Superior temporal gyrus (tissue), 1 donor: ENCODE measurements around the gene PRR36.
"Not testable (repeated sequence)": the region's sequence is repeated elsewhere in the genome, so short reads cannot be mapped to it uniquely, and the experiment has no call there.

Experiments used
- DNase-seq: peaks from one replicate; pipeline ENCODE4 v3.0.0-alpha.2; 2016; ENCODE audit errors: extremely low spot score

Gene PRR36

GRCh38 chr19:7899751-7900378 lies 25.7 kb upstream of the PRR36 start:
- no peak for DNase-seq

DNA sequence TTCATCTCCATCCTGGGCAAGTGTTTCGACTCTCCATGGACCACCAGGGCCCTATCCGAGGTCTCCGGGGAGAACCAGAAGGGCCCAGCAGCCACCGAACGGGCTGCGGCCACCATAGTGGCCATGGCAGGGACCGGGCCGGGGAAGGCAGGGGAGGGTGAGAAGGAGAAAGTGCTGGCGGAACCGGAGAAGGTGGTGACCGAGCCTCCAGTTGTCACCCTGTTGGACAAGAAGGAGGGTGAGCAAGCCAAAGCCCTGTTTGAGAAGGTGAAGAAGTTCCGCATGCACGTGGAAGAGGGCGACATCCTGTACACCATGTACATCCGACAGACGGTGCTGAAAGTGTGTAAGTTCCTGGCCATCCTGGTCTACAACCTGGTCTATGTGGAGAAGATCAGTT lies 24.8 kb upstream of the PRR36 start:
- DNase-seq, result no peak

DNA sequence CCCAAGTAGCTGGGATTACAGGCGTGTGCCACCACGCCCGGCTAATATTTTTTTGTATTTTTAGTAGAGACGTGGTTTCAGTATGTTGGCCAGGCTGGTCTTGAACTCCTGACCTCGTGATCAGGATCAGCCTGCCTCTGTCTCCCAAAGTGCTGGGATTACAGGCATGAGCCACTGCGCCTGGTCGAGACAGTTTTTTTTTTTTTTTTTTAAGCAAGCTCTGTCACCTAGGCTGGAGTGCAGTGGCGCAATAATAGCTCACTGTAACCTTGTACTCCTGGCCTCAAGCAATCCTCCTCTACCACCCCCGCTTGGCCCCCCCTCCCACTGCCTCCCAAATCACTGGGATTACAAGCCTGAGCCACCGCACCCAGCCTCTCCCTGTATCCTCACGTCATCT lies 23.1 kb upstream of the PRR36 start:
- DNase-seq, result no peak

- DNase-seq, result no peak
Measured at GRCh38 chr19:7895565-7895964, 21.4 kb upstream of the PRR36 start.

- DNase-seq, result no peak
Measured at GRCh38 chr19:7894612-7895309, 20.6 kb upstream of the PRR36 start.

GRCh38 chr19:7893362-7894101 lies 19.3 kb upstream of the PRR36 start:
- not testable (repeated sequence) for DNase-seq

- no peak for DNase-seq
Measured at GRCh38 chr19:7888826-7889217, 14.6 kb upstream of the PRR36 start.

GRCh38 chr19:7888145-7888825 lies 14.1 kb upstream of the PRR36 start, which contains the start of gene LRRC8E:
Gene LRRC8E (plus strand): TSS chr19:7888510. CDS start chr19:7895604, 7,094 bp downstream.
- DNase-seq, result no peak

- no peak for DNase-seq
Measured at GRCh38 chr19:7887408-7888144, 13.4 kb upstream of the PRR36 start.

DNA sequence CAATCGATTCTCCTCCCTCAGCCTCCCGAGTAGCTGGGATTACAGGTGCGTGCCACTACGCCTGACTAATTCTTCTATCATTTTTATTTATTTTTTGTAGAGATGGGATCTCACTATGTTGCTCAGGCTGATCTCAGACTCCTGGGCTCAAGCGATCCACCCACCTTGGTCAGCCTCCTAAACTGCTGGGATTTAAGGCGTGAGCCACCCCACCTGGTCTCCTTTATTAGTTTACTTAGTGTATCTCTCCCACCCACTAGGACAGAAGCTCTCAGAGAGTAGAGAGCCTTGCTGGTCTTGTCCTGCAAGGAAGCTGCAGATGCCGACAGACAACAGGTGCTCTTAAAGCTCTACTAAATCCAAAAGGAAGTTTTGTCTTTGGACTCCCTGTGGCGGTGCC lies 11.6 kb upstream of the PRR36 start:
- no peak for DNase-seq

DNA sequence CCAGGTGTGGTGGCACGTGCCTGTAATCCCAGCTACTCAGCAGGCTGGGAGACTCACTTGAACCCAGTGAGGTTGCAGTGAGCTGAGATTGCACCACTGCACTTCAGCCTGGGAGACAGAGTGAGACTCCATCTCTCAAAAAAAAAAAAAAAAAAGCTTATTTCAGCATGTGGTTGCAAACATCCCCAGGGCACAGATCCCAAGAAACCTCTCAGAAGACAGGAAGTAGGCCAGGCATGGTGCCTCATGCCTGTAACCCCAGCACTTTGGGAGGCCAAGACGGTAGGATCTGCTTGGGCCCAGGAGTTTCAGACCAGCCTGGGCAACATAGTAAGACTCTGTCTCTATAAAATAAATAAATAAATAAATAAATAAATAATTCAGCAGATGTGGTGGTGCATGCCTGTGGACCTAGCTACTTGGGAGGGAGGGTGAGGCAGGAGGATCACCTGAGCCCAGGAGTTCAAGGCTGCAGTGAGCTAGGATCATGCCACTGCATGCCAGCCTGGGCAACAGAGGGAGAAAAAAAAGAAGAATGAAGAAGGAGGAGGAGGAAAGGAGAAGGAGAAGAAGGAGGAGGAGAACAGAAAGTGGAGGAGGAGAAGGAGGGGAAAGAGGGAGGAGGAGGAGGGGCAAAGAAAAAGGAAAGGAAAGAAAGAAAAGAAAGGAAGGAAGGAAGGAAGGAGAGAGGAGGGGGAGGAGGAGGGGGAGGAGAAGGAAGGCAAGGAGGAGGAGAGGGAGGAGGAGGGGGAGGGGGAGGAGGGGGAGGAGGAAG lies 9.8 kb upstream of the PRR36 start:
- DNase-seq, result no peak

- DNase-seq, result no peak
Measured at GRCh38 chr19:7883105-7883504, 8.9 kb upstream of the PRR36 start.

DNA sequence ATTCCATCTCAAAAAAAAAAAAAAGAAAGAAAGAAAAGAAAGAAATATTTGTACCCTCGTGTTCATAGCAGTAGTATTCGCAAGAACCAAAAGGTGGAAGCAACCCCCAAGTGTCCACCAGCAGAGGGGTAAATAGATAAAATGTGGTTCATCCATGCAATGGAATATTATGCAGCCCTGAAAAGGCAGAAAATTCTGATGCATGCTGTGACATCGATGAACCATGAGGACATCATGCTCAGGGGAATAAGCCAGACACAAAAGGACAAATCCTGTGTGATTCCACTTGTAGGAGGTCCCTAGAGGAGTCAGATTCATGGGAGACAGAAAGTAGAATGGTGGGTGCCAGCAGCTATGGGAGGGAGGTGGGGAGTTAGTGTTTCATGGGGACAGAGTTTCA lies 7.7 kb upstream of the PRR36 start:
- DNase-seq, result no peak

DNA sequence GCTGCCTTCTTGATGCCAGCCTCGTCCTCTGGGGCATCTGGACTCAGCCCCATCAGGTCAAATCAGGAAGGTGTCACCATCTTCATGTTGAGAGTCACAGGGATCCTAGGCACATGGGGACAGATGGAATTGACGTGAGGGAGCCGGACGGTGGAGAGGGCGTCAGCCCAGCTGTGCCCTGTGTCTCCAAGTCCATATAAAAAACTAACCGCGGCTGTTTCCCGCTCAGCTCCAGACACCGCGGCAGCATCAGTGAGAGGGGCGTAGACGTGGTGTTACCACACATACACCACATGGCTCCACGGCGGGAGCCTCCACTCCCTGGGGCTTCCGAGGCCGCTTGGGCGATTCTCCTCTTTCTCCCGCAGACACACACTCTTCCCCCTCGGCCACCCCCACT lies 5.6 kb upstream of the PRR36 start:
- DNase-seq, result no peak

- DNase-seq, result no peak
Measured at GRCh38 chr19:7879111-7879807, 5.1 kb upstream of the PRR36 start.

DNA sequence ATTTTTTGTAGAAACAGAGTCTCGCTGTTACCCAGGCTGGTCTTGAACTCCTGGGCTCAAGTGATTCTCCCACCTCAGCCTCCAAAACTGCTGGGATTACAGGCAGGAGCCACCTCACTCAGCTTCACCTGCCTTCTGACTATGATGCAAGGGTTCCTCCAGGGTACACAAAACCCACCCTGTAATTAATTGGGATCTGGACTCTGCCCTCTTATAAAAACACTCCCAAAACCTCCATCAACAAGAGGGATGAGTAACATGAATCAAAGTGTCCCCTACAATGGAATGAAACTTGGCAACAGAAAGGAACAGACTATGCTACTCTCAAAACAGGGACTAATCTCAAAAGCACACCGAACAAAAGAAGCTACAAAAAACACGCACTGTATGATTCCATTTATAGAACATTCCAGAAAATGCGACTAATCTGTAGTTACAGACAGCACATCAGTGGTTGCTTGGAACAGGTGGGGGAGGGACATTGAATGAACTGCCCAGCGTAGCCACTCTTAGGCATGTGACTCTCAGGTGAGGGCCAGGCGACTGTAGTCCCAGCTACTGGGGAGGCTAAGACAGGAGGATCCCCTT lies 3.2 kb upstream of the PRR36 start:
- no peak for DNase-seq

DNA sequence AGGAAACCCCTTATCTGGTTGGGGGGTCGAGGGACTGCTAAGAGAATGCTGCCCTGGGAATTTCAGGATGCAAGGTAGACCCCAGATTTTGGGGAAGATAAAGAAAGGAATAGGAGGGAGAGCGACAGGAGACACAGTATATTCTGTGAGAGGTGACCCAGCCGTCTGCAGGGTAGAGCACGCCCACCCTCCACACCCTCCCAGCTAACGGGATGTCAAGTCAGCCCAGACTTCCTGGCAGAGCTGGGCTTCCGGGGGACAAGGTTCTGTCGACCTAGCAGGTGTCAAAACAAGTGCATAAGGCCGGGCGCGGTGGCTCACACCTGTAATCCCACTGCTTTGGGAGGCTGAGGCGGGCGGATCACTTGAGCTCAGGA lies 695 bp upstream of the PRR36 start:
- no peak for DNase-seq

DNA sequence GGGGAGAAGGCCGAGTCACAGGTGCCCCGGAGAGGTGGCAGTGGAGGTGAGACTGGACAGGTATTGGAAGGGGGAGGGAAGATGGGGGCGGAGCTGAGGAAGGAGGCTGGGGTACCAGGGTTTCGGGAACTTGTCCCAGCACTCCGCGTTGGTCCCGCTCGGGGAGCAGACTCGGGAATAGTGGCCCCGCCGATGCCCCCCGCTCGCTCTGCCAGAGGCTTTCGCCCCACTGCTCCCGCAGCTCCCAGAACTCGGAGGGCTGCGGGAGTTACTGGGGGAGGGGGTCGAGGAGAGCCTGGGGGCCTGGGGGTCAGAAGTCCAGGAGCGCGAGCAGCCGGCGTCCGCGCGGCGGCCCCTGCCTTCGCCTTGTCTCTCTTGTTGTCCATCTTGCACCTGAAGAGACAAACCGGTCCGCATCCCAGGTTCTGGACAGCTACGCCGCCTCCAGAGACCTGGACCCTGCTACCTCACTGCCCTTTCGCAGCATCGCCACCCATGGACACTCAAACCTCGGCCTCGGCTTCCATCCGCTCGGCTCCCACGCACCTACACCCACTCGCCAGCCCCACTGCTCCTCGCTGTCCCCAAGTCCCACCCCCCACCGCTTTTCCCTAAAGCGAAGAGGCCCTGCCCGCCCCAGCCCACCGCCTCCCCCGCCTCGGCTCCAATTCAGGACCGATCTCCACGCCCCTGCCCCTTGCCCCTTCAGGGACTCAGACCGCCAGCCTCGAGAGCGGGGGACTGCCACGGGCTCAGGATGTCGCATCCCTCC lies 700 bp downstream of the PRR36 start:
- no peak for DNase-seq
